HCT116 (cell line): Measurements from ENCODE around the gene FNBP1.
"Not testable (repeated sequence)": the region's sequence is repeated elsewhere in the genome, so short reads cannot be mapped to it uniquely, and the experiment has no call there.

ENCODE experiments used
- CTCF ChIP-seq, 3 experiments: fragments of 200-600 bp in 1 of 3; sonication (generic) in 1 of 3; IDR thresholded peaks in 2 of 3; conservative IDR thresholded peaks in 1 of 3; 2 replicates each; pipeline ENCODE4 v1.5.1; 2012 to 2017; ENCODE audit warnings: low read depth in 2 of 3, low read length in 2 of 3, antibody characterized with exemption in 1 of 3, borderline replicate concordance in 1 of 3, control low read depth in 1 of 3, mild to moderate bottlenecking in 1 of 3, mixed read lengths in 1 of 3, mixed run types in 1 of 3, moderate library complexity in 1 of 3; ENCODE audit not compliant: insufficient read depth in 1 of 3
- EZH2 ChIP-seq: fragments of 200-600 bp; sonication (generic); IDR thresholded peaks from 2 replicates; pipeline ENCODE4 v1.6.1; 2017; ENCODE audit warnings: antibody characterized with exemption, mixed run types
- POLR2AphosphoS5 ChIP-seq: IDR thresholded peaks from 2 replicates; pipeline ENCODE4 v1.6.1; 2011; ENCODE audit warnings: mild to moderate bottlenecking, low read depth, low read length, moderate library complexity
- RAD21 ChIP-seq: IDR thresholded peaks from 2 replicates; pipeline ENCODE4 v1.6.1; 2012; ENCODE audit warnings: low read depth, mild to moderate bottlenecking
- SP1 ChIP-seq: IDR thresholded peaks from 2 replicates; pipeline ENCODE4 v1.6.1; 2012; ENCODE audit warnings: low read depth

- not testable (repeated sequence) for TF ChIP-seq RAD21; EZH2; CTCF (IDR thresholded peaks at IDR 0.05 in 2 of 3, conservative IDR thresholded peaks at IDR 0.05 in 1 of 3; ENCODE audit: borderline replicate concordance in 1 of 3, insufficient read depth in 1 of 3, low read depth in 2 of 3, low read length in 2 of 3); SP1; POLR2AphosphoS5
Measured at GRCh38 chr9:129997706-129998105, 45.3 kb downstream of the FNBP1 start.
